ENCODE results near the gene LAIR2. TPM values are rescaled to one million over a fixed set of nuclear protein-coding genes. Genes with fewer than 3 reads are reported as not detected.

LAIR2 gene
- total RNA-seq, 1 donor from 2014 or later: not detected

DNA sequence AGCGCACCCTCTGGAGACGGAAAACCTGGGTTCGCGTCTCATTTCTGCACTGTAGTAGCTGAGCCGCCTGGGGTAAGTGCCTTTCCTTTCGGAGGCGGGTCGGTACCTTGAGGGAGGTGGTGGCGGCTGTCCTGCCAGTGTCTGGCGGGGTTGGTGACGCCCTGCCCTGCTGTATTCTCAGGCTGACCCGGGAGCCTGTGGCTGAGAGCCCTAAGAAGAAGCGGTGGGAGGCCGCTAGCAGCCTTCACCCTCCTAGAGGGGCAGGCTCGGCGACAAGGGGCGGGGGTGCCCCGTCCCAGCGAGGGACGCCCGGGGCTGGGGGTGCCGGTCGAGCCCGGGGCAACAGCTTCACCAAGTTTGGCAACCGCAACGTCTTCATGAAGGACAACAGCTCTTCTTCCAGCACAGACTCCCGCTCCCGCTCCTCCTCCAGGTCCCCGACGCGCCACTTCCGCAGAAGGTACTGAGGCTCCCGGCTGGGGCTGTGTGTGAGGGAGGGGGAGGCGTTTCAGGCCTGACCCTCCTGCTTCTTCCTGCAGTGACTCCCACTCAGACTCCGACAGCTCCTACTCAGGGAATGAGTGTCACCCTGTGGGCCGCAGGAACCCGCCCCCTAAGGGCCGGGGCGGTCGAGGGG, 46.7 kb upstream of the LAIR2 start:
- Histone ChIP-seq H3F3A (ENCODE audit: low read depth) (peaks cover 4% of the 10 kb centered on the region), H2AFZ (replicated peaks) (no peak overlapping the region), H3K79me2 (ENCODE audit: low read depth) (peaks cover 26% of the 10 kb centered on the region), H3K4me2 (no peak overlapping the region), H3K4me1 (no peaks in the 10 kb centered on the region), H3K9ac (no peak overlapping the region), H3K27ac (no peak overlapping the region), H4K20me1 (ENCODE audit: low read depth) (peaks cover 77% of the 10 kb centered on the region), H3K9me3 (ENCODE audit: low read depth) (no peaks in the 10 kb centered on the region), H3K4me3 (no peak overlapping the region), H3K27me3 (no peaks in the 10 kb centered on the region), H3K36me3 (no peaks in the 10 kb centered on the region)
- peaks cover 35% of the 10 kb centered on the region for H3K36me3 Mint-ChIP-seq
- no peak overlapping the region for H3K4me3 Mint-ChIP-seq
- H3K4me1 Mint-ChIP-seq: peaks cover 5% of the 10 kb centered on the region
- H3K27me3 Mint-ChIP-seq (ENCODE audit: insufficient read depth, low read depth): peaks cover 8% of the 10 kb centered on the region
- TF ChIP-seq CTCF (IDR thresholded peaks at IDR 0.05): no peak
- no peak for TF ChIP-seq EZH2 (IDR thresholded peaks at IDR 0.05)
- no peak for TF ChIP-seq EZH2phosphoT487 (IDR thresholded peaks at IDR 0.05)
- H3K9me3 Mint-ChIP-seq: no peaks in the 10 kb centered on the region
- H3K27ac Mint-ChIP-seq: no peak overlapping the region
- DNase-seq (ENCODE audit: low spot score): no peak

- Histone ChIP-seq H3K79me2 (ENCODE audit: low read depth) (peaks cover 18% of the 10 kb centered on the region), H4K20me1 (ENCODE audit: low read depth) (peaks cover 75% of the 10 kb centered on the region), H3K9ac (no peak overlapping the region), H3K27me3 (no peaks in the 10 kb centered on the region), H3K4me2 (no peak overlapping the region), H3K36me3 (no peaks in the 10 kb centered on the region), H3K9me3 (ENCODE audit: low read depth) (no peaks in the 10 kb centered on the region), H3F3A (ENCODE audit: low read depth) (peaks cover 7% of the 10 kb centered on the region), H2AFZ (replicated peaks) (no peak overlapping the region), H3K4me3 (no peak overlapping the region), H3K27ac (no peak overlapping the region), H3K4me1 (no peaks in the 10 kb centered on the region)
- peaks cover 2% of the 10 kb centered on the region for H3K4me1 Mint-ChIP-seq
- DNase-seq (ENCODE audit: low spot score): no peak
- TF ChIP-seq EZH2 (IDR thresholded peaks at IDR 0.05): no peak
- no peak for TF ChIP-seq EZH2phosphoT487 (IDR thresholded peaks at IDR 0.05)
- TF ChIP-seq CTCF (IDR thresholded peaks at IDR 0.05): no peak
- H3K27me3 Mint-ChIP-seq (ENCODE audit: insufficient read depth, low read depth): peaks cover 8% of the 10 kb centered on the region
- H3K36me3 Mint-ChIP-seq: peaks cover 29% of the 10 kb centered on the region
- H3K4me3 Mint-ChIP-seq: no peak overlapping the region
- no peaks in the 10 kb centered on the region for H3K9me3 Mint-ChIP-seq
- H3K27ac Mint-ChIP-seq: no peak overlapping the region
Measured at GRCh38 chr19:54456423-54457373, 45.9 kb upstream of the LAIR2 start.

DNA sequence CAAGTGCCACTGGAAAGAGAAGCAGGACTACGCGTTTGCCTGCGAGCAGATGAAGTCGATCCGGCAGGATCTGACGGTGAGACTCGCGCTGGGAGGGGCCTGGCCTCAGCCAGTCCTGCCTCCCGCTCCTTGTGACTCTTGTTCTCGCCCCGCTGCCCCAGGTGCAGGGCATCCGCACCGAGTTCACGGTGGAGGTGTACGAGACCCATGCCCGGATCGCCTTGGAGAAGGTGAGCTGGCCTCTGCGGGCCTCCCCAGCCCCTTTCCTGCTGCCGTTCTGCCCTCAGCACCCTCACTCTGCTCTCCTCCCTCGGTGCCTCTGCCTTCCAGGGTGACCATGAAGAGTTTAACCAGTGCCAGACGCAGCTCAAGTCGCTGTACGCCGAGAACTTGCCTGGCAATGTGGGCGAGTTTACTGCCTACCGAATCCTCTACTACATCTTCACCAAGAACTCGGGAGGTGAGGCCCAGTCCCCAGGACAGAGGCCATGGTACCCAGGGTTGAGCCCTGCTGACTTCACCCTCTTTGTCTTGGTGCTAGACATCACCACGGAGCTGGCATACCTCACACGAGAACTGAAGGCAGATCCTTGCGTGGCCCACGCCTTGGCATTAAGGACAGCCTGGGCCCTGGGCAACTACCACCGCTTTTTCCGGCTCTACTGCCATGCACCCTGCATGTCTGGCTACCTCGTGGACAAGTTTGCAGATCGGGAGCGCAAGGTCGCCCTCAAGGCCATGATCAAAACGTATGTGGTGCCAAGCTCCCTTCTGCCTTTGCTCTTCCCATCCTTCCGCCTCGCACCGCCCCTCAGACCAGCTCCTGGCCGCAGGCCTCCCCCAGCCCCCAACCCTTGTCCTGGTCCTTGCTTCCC, 44.6 kb upstream of the LAIR2 start:
- H3K4me3 ChIP-seq: no peak overlapping the region
- no peak overlapping the region for H2AFZ ChIP-seq (replicated peaks)
- TF ChIP-seq EZH2 (IDR thresholded peaks at IDR 0.05): no peak
- no peak for TF ChIP-seq EZH2phosphoT487 (IDR thresholded peaks at IDR 0.05)
- TF ChIP-seq CTCF (IDR thresholded peaks at IDR 0.05): no peak
- H3K79me2 ChIP-seq (ENCODE audit: low read depth): peaks cover 7% of the 10 kb centered on the region
- H3K4me2 ChIP-seq: no peak overlapping the region
- H3K4me3 Mint-ChIP-seq: no peak overlapping the region
- peaks cover 2% of the 10 kb centered on the region for H3K4me1 Mint-ChIP-seq
- H3K27me3 Mint-ChIP-seq (ENCODE audit: insufficient read depth, low read depth): peaks cover 10% of the 10 kb centered on the region
- no peaks in the 10 kb centered on the region for H3K36me3 ChIP-seq
- peaks cover 22% of the 10 kb centered on the region for H3K36me3 Mint-ChIP-seq
- H3K9me3 ChIP-seq (ENCODE audit: low read depth): no peaks in the 10 kb centered on the region
- H4K20me1 ChIP-seq (ENCODE audit: low read depth): peaks cover 77% of the 10 kb centered on the region
- no peak overlapping the region for H3K27ac ChIP-seq
- H3K4me1 ChIP-seq: no peaks in the 10 kb centered on the region
- no peak for DNase-seq (ENCODE audit: low spot score)
- peaks cover 20% of the 10 kb centered on the region for H3F3A ChIP-seq (ENCODE audit: low read depth)
- no peak overlapping the region for H3K27ac Mint-ChIP-seq
- H3K27me3 ChIP-seq: no peaks in the 10 kb centered on the region
- no peaks in the 10 kb centered on the region for H3K9me3 Mint-ChIP-seq
- H3K9ac ChIP-seq: no peak overlapping the region

Data from neural progenitor cell (in vitro differentiated cells).